Panc1 (cell line): ENCODE measurements around the gene RBM7. TPM values are rescaled to one million over a fixed set of nuclear protein-coding genes. Genes with fewer than 3 reads are reported as not detected.

Experiments
- ATAC-seq: fragments of 200-7000 bp; cut with Tn5 transposase; 2 replicates; pipeline ENCODE4 v1.9.1; 2020; ENCODE audit warnings: mild to moderate bottlenecking, moderate library complexity
- BruUV-seq: library from RNA; stranded (reverse); fragments of 400-500 nt; replicated peaks from 2 replicates; lab custom pipeline; 2021; lab: Mats Ljungman, UMichigan
- CTCF ChIA-PET: fragments of 300-600 bp; sonication (Branson Sonifier 250); formaldehyde crosslinking; loops from one replicate; lab custom pipeline; 2022; ENCODE audit warnings: antibody characterized with exemption; lab: Charles Lee
- POLR2A ChIA-PET: fragments of 300-600 bp; sonication (Branson Sonifier 250); formaldehyde crosslinking; loops from one replicate; lab custom pipeline; 2022; ENCODE audit warnings: antibody characterized with exemption; lab: Charles Lee
- DNase-seq: peaks from one replicate; pipeline ENCODE4 v3.0.0-alpha.2; 2010; ENCODE audit warnings: low read depth, low spot score
- H3K27ac ChIP-seq: 2 replicates; pipeline ENCODE4 v1.5.1; 2011; ENCODE audit warnings: mild to moderate bottlenecking, low read length, inconsistent platforms
- H3K27me3 ChIP-seq: fragments of 200-500 bp; sonication (Bioruptor generic); 2 replicates; pipeline ENCODE4 v1.6.0; 2014; ENCODE audit warnings: low read length, inconsistent platforms; ENCODE audit not compliant: control insufficient read depth, insufficient read depth
- H3K36me3 ChIP-seq: fragments of 200-500 bp; sonication (Bioruptor generic); 2 replicates; pipeline ENCODE4 v1.5.1; 2014; ENCODE audit warnings: inconsistent platforms, mild to moderate bottlenecking, low read length, moderate library complexity; ENCODE audit not compliant: control insufficient read depth, insufficient read depth
- H3K4me1 ChIP-seq: 2 replicates; pipeline ENCODE4 v1.5.1; 2011; ENCODE audit warnings: inconsistent platforms, mild to moderate bottlenecking, low read length, moderate library complexity; ENCODE audit not compliant: control insufficient read depth, insufficient read depth
- H3K4me3 ChIP-seq, 2 experiments: 2 replicates each; pipeline ENCODE4 v1.5.1; 2011 to 2012; ENCODE audit warnings: low read depth in 2 of 2, low read length in 2 of 2, mild to moderate bottlenecking in 2 of 2, inconsistent platforms in 1 of 2, moderate library complexity in 1 of 2
- H3K9me3 ChIP-seq: fragments of 200-500 bp; sonication (Bioruptor generic); 2 replicates; pipeline ENCODE4 v1.5.1; 2014; ENCODE audit warnings: low read depth, mild to moderate bottlenecking, inconsistent platforms, low read length, moderate library complexity; ENCODE audit not compliant: control insufficient read depth, insufficient read depth
- POLR2AphosphoS5 ChIP-seq: IDR thresholded peaks from 2 replicates; pipeline ENCODE4 v1.6.1; 2012; ENCODE audit warnings: mild to moderate bottlenecking, low read depth, low read length, moderate library complexity
- REST ChIP-seq, 2 experiments: IDR thresholded peaks; 2 replicates each; pipeline ENCODE4 v1.6.1; 2011 to 2012; ENCODE audit warnings: low read depth in 2 of 2, control low read depth in 1 of 2, low read length in 1 of 2, mild to moderate bottlenecking in 1 of 2, moderate library complexity in 1 of 2; ENCODE audit not compliant: insufficient read depth in 1 of 2
- SIN3A ChIP-seq: IDR thresholded peaks from 2 replicates; pipeline ENCODE4 v1.6.1; 2012; ENCODE audit warnings: low read depth, mild to moderate bottlenecking, low read length, moderate library complexity, borderline replicate concordance; ENCODE audit not compliant: insufficient read depth
- TCF7L2 ChIP-seq: IDR thresholded peaks from 2 replicates; pipeline ENCODE4 v1.6.1; 2011; ENCODE audit warnings: mild to moderate bottlenecking, low read depth, low read length, inconsistent platforms
- in situ Hi-C: cut with HindIII; loops from 2 replicates; pipeline ENCODE4 v1.10.0; 2016; ENCODE audit warnings: low sequenced_read_pairs, low pct_unique_long_range_greater_than_20kb
- intact Hi-C: fragments of 100-400 bp; cut with micrococcal nuclease; formaldehyde crosslinking; loops from one replicate; pipeline ENCODE4 v1.10.0; 2022; ENCODE audit not compliant: unreplicated experiment
- total RNA-seq: library from RNA; stranded (reverse); gene quantifications from one replicate; pipeline ENCODE4 v1.2.1, GENCODE V29; 2021; ENCODE audit not compliant: unreplicated experiment
- TF ChIP-seq, protein P1 (sequence below): fragments of 450-650 bp; IDR thresholded peaks from 2 replicates; pipeline ENCODE4 v1.5.1; 2017; ENCODE audit warnings: mild to moderate bottlenecking

The RBM7 gene
- total RNA-seq, 1 experiment from 2014 or later = 35.2 TPM

DNA sequence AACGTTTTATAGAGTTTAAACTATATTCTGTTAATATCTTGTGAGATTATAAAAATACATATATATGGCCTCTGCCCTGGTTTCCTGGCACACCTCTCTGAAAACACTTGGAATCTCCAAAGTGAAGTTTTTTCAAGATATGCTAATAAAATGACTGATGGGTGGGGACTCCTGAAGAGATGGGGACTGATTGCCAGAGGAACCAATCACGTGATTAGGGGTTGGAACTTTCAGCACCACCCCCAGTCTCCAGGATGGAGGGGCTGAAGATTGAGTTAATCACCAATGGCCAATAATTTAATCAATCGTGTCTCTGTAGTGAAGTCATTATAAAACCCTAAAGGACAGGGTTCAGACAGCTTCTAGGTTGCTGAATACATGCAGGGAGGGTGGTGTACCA is 37.5 kb upstream of the RBM7 start:
- intact Hi-C loops (no loop called here), in situ Hi-C loops (no loop called here)
- ChIA-PET POLR2A (no interaction called here), CTCF (no interaction called here)
- H3K36me3 ChIP-seq = no peaks in the 10 kb centered on the region
- H3K9me3 ChIP-seq = no peaks in the 10 kb centered on the region
- peaks cover 18% of the 10 kb centered on the region for H3K27me3 ChIP-seq
- no peak for DNase-seq
- no peak overlapping the region for H3K4me3 ChIP-seq
- H3K27ac ChIP-seq = no peak overlapping the region
- BruUV-seq = no TSS peak
- ATAC-seq = no peak
- TF ChIP-seq REST (IDR thresholded peaks at IDR 0.05; ENCODE audit: insufficient read depth in 1 of 2, low read depth in 2 of 2, low read length in 1 of 2) = no peak
- TF ChIP-seq TCF7L2 = no peak
- TF ChIP-seq, protein P1, sequence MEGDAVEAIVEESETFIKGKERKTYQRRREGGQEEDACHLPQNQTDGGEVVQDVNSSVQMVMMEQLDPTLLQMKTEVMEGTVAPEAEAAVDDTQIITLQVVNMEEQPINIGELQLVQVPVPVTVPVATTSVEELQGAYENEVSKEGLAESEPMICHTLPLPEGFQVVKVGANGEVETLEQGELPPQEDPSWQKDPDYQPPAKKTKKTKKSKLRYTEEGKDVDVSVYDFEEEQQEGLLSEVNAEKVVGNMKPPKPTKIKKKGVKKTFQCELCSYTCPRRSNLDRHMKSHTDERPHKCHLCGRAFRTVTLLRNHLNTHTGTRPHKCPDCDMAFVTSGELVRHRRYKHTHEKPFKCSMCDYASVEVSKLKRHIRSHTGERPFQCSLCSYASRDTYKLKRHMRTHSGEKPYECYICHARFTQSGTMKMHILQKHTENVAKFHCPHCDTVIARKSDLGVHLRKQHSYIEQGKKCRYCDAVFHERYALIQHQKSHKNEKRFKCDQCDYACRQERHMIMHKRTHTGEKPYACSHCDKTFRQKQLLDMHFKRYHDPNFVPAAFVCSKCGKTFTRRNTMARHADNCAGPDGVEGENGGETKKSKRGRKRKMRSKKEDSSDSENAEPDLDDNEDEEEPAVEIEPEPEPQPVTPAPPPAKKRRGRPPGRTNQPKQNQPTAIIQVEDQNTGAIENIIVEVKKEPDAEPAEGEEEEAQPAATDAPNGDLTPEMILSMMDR = no peak
- no peak for TF ChIP-seq SIN3A
- TF ChIP-seq POLR2AphosphoS5 = no peak
- no peaks in the 10 kb centered on the region for H3K4me1 ChIP-seq

- CTCF ChIA-PET = no interaction called here
Observed at GRCh38 chr11:114366331-114367243, 33.9 kb upstream of the RBM7 start.

More at GRCh38 chr11:114366331-114367243, 33.9 kb upstream of the RBM7 start:
- TF ChIP-seq REST (IDR thresholded peaks at IDR 0.05; ENCODE audit: insufficient read depth in 1 of 2, low read depth in 2 of 2, low read length in 1 of 2) = no peak
- TF ChIP-seq SIN3A = no peak
- no peak for TF ChIP-seq TCF7L2
- TF ChIP-seq POLR2AphosphoS5 = no peak
- TF ChIP-seq, protein P1 = no peak
- in situ Hi-C loops = no loop called here
- POLR2A ChIA-PET = no interaction called here
- Histone ChIP-seq H3K27me3 (peaks cover 23% of the 10 kb centered on the region), H3K27ac (no peak overlapping the region), H3K4me1 (no peaks in the 10 kb centered on the region), H3K36me3 (no peaks in the 10 kb centered on the region), H3K9me3 (no peaks in the 10 kb centered on the region), H3K4me3 (no peak overlapping the region)
- no peak for DNase-seq
- ATAC-seq = no peak
- intact Hi-C loops = no loop called here
- no TSS peak for BruUV-seq
